PC-3 (cell line): ENCODE data around the gene HECTD2.

Experiments used
- CTCF ChIP-seq: fragments of 300-600 bp; sonication (generic); conservative IDR thresholded peaks from 2 replicates; pipeline ENCODE4 v1.5.1; 2017; ENCODE audit warnings: antibody characterized with exemption, low read depth, mild to moderate bottlenecking, low read length
- EZH2 ChIP-seq: fragments of 300-600 bp; sonication (generic); IDR thresholded peaks from one replicate; pipeline ENCODE4 v1.6.1; 2017; ENCODE audit warnings: antibody characterized with exemption, mild to moderate bottlenecking, low read length; ENCODE audit not compliant: unreplicated experiment

DNA sequence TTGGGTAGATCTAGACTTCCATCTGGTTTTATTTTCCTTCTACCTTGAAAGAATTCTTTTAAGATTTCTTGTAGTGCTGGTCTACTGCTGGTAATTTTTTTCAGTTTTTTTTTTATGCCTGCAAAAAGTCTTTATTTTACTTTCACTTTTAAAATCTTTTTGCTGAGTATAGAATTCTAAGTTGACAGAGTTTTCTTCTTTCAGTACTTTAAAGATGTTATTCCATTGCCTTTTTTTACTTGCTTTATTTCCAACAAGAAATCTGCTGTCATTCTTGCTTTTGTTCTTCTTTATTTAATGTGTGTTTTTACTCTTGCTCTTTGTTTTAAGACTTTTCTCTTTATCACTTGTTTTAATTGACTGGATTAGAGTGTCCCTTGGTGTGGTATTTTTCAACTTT is 36.1 kb upstream of the HECTD2 start:
- no peak for TF ChIP-seq EZH2
- no peak for TF ChIP-seq CTCF
